Astrocyte (in vitro differentiated cells and primary cell): ENCODE results near the gene BANK1.

Source experiments
- EZH2 ChIP-seq: IDR thresholded peaks from 2 replicates; pipeline ENCODE4 v1.6.1; 2012; ENCODE audit warnings: mild to moderate bottlenecking, low read length, inconsistent platforms; ENCODE audit not compliant: insufficient read depth
- TF ChIP-seq, protein P1 (sequence below): IDR thresholded peaks from 2 replicates; pipeline ENCODE4 v1.5.1; 2011; ENCODE audit warnings: low read depth, mild to moderate bottlenecking, inconsistent platforms, low read length, moderate library complexity; ENCODE audit not compliant: insufficient read depth

DNA sequence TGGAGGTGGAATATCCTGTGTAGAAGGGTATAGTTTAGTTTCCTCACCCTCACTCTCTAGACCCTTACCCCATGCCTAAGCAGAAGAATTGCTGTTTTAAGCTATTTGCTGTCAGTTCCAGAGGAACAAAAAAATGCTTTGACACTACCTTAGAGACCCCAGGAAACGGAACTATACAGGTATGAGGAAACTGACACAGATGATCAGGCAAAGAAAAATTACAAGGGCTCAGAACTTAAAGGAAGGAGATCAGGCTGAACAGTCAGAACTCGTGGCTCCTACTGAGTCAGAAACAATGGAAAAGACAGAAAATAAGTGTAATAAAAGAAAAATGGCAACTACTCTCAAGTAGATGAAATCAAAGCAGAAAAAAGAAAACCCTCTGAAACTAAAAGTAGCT lies 65.6 kb downstream of the BANK1 start:
- TF ChIP-seq, protein P1, sequence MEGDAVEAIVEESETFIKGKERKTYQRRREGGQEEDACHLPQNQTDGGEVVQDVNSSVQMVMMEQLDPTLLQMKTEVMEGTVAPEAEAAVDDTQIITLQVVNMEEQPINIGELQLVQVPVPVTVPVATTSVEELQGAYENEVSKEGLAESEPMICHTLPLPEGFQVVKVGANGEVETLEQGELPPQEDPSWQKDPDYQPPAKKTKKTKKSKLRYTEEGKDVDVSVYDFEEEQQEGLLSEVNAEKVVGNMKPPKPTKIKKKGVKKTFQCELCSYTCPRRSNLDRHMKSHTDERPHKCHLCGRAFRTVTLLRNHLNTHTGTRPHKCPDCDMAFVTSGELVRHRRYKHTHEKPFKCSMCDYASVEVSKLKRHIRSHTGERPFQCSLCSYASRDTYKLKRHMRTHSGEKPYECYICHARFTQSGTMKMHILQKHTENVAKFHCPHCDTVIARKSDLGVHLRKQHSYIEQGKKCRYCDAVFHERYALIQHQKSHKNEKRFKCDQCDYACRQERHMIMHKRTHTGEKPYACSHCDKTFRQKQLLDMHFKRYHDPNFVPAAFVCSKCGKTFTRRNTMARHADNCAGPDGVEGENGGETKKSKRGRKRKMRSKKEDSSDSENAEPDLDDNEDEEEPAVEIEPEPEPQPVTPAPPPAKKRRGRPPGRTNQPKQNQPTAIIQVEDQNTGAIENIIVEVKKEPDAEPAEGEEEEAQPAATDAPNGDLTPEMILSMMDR, result no peak
- TF ChIP-seq EZH2, result no peak
